HCT116 (cell line): ENCODE data around the gene EYA2. TPM values are rescaled to one million over a fixed set of nuclear protein-coding genes. Genes with fewer than 3 reads are reported as not detected.

ENCODE experiments used
- ATAC-seq: fragments of 200-7000 bp; cut with Tn5 transposase; 2 replicates; pipeline ENCODE4 v1.9.1; 2020; ENCODE audit warnings: mild to moderate bottlenecking, moderate library complexity
- BruUV-seq: library from RNA; stranded (reverse); fragments of 400-500 nt; replicated peaks from 2 replicates; lab custom pipeline; 2021; lab: Mats Ljungman, UMichigan
- CTCF ChIA-PET: fragments of 300-600 bp; sonication (Branson Sonifier 250); formaldehyde crosslinking; loops from one replicate; lab custom pipeline; 2021; ENCODE audit warnings: antibody characterized with exemption; lab: Charles Lee
- POLR2A ChIA-PET: fragments of 300-600, 350-600 bp; sonication (Branson Sonifier 250); formaldehyde crosslinking; loops from one replicate; lab custom pipeline; 2021; ENCODE audit warnings: antibody characterized with exemption; lab: Charles Lee
- RAD21 ChIA-PET, 2 experiments: fragments of 300-600 bp; sonication (Branson Sonifier 250); formaldehyde crosslinking; loops; one replicate each; lab custom pipeline; 2023; ENCODE audit warnings: low total read pairs in 2 of 2; ENCODE audit not compliant: uncharacterized antibody in 2 of 2, unreplicated experiment in 2 of 2, low non-redundant PET in 1 of 2; lab: Charles Lee
- DNase-seq: peaks from one replicate; pipeline ENCODE4 v3.0.0-alpha.2; 2010; ENCODE audit warnings: low read depth, low spot score
- H2AFZ ChIP-seq: fragments of 200-600 bp; shearing (Covaris generic), sonication (generic); 2 replicates; pipeline ENCODE4 v1.6.1; 2017; ENCODE audit warnings: low read depth, mixed run types, mixed read lengths, antibody characterized with exemption, low read length; ENCODE audit not compliant: poor library complexity, severe bottlenecking
- H3K27ac ChIP-seq: 2 replicates; pipeline ENCODE4 v1.5.1; 2012; ENCODE audit warnings: low read depth, low read length
- H3K27me3 ChIP-seq: fragments of 200-600 bp; sonication (generic); 2 replicates; pipeline ENCODE4 v1.6.1; 2016; ENCODE audit warnings: mixed run types, low read length, mixed read lengths; ENCODE audit not compliant: insufficient read depth
- H3K36me3 ChIP-seq, 2 experiments: fragments of 200-500 bp in 1 of 2; fragments of 200-600 bp in 1 of 2; sonication (Bioruptor generic) in 1 of 2; sonication (generic) in 1 of 2; 2 replicates each; pipeline versions ENCODE4 v1.5.1 to v1.6.1; 2014 to 2016; ENCODE audit warnings: low read length in 2 of 2, inconsistent platforms in 1 of 2, mixed read lengths in 1 of 2, mixed run types in 1 of 2; ENCODE audit not compliant: insufficient read depth in 2 of 2, control insufficient read depth in 1 of 2
- H3K4me1 ChIP-seq, 2 experiments: fragments of 200-600 bp in 1 of 2; sonication (generic) in 1 of 2; 2 replicates each; pipeline versions ENCODE4 v1.5.1 to v1.6.1; 2012 to 2017; ENCODE audit warnings: low read length in 2 of 2, inconsistent platforms in 1 of 2, mild to moderate bottlenecking in 1 of 2, mixed read lengths in 1 of 2, mixed run types in 1 of 2, moderate library complexity in 1 of 2; ENCODE audit not compliant: insufficient read depth in 2 of 2, control insufficient read depth in 1 of 2
- H3K4me2 ChIP-seq: fragments of 200-600 bp; sonication (generic); 2 replicates; pipeline ENCODE4 v1.6.1; 2017; ENCODE audit warnings: mixed run types, low read length, mixed read lengths
- H3K4me3 ChIP-seq, 2 experiments: fragments of 200-600 bp in 1 of 2; sonication (generic) in 1 of 2; replicated peaks in 1 of 2; 2 replicates each; pipeline ENCODE4 v1.5.1; 2011 to 2016; ENCODE audit warnings: low read length in 2 of 2, control low read depth in 1 of 2, low read depth in 1 of 2, mild to moderate bottlenecking in 1 of 2, mixed read lengths in 1 of 2, mixed run types in 1 of 2
- H3K79me2 ChIP-seq: fragments of 200-600 bp; sonication (generic); 2 replicates; pipeline ENCODE4 v1.6.1; 2017; ENCODE audit warnings: mild to moderate bottlenecking, mixed run types, low read length, moderate library complexity, mixed read lengths; ENCODE audit not compliant: insufficient read depth
- H3K9ac ChIP-seq: fragments of 200-600 bp; sonication (generic); 2 replicates; pipeline ENCODE4 v1.6.1; 2016; ENCODE audit warnings: low read length, mixed read lengths
- H3K9me2 ChIP-seq: fragments of 200-600 bp; sonication (generic), shearing (Covaris generic); 2 replicates; pipeline ENCODE4 v1.6.1; 2017; ENCODE audit warnings: mixed run types, mild to moderate bottlenecking, moderate library complexity; ENCODE audit not compliant: insufficient read depth
- H3K9me3 ChIP-seq, 2 experiments: fragments of 200-500 bp in 1 of 2; fragments of 200-600 bp in 1 of 2; sonication (Bioruptor generic) in 1 of 2; sonication (generic) in 1 of 2; 2 replicates each; pipeline ENCODE4 v1.6.1; 2014 to 2017; ENCODE audit warnings: low read length in 2 of 2, mixed read lengths in 2 of 2, inconsistent platforms in 1 of 2, low read depth in 1 of 2, mild to moderate bottlenecking in 1 of 2, mixed run types in 1 of 2, moderate library complexity in 1 of 2; ENCODE audit not compliant: control insufficient read depth in 1 of 2, insufficient read depth in 1 of 2
- H4K20me1 ChIP-seq: fragments of 200-600 bp; sonication (generic), shearing (Covaris generic); 2 replicates; pipeline ENCODE4 v1.6.1; 2017; ENCODE audit warnings: mixed run types, mild to moderate bottlenecking, moderate library complexity; ENCODE audit not compliant: insufficient read depth
- CBX3 ChIP-seq: IDR thresholded peaks from 2 replicates; pipeline ENCODE4 v1.6.1; 2012; ENCODE audit warnings: low read depth
- CEBPB ChIP-seq: IDR thresholded peaks from 2 replicates; pipeline ENCODE4 v1.6.1; 2012; ENCODE audit warnings: low read depth
- CTCF ChIP-seq, 3 experiments: fragments of 200-600 bp in 1 of 3; sonication (generic) in 1 of 3; IDR thresholded peaks in 2 of 3; conservative IDR thresholded peaks in 1 of 3; 2 replicates each; pipeline ENCODE4 v1.5.1; 2012 to 2017; ENCODE audit warnings: low read depth in 2 of 3, low read length in 2 of 3, antibody characterized with exemption in 1 of 3, borderline replicate concordance in 1 of 3, control low read depth in 1 of 3, mild to moderate bottlenecking in 1 of 3, mixed read lengths in 1 of 3, mixed run types in 1 of 3, moderate library complexity in 1 of 3; ENCODE audit not compliant: insufficient read depth in 1 of 3
- EGR1 ChIP-seq: IDR thresholded peaks from 2 replicates; pipeline ENCODE4 v1.6.1; 2012; ENCODE audit warnings: low read depth
- ELF1 ChIP-seq: IDR thresholded peaks from 2 replicates; pipeline ENCODE4 v1.6.1; 2012; ENCODE audit warnings: low read depth, borderline replicate concordance
- EZH2 ChIP-seq: fragments of 200-600 bp; sonication (generic); IDR thresholded peaks from 2 replicates; pipeline ENCODE4 v1.6.1; 2017; ENCODE audit warnings: antibody characterized with exemption, mixed run types
- EZH2phosphoT487 ChIP-seq: fragments of 200-600 bp; IDR thresholded peaks from 2 replicates; pipeline ENCODE4 v1.6.1; 2018; ENCODE audit warnings: antibody characterized with exemption, borderline replicate concordance
- FOSL1 ChIP-seq: IDR thresholded peaks from 2 replicates; pipeline ENCODE4 v1.6.1; 2012; ENCODE audit warnings: low read depth
- JUND ChIP-seq: IDR thresholded peaks from 2 replicates; pipeline ENCODE4 v1.6.1; 2012
- MAX ChIP-seq: IDR thresholded peaks from 2 replicates; pipeline ENCODE4 v1.6.1; 2012
- POLR2A ChIP-seq: IDR thresholded peaks from 2 replicates; pipeline ENCODE4 v1.7.0; 2011; ENCODE audit warnings: borderline replicate concordance; ENCODE audit not compliant: insufficient read depth, insufficient read length; ENCODE audit errors: extremely low read depth
- POLR2AphosphoS5 ChIP-seq: IDR thresholded peaks from 2 replicates; pipeline ENCODE4 v1.6.1; 2011; ENCODE audit warnings: mild to moderate bottlenecking, low read depth, low read length, moderate library complexity
- REST ChIP-seq: IDR thresholded peaks from 2 replicates; pipeline ENCODE4 v1.6.1; 2012; ENCODE audit warnings: low read depth
- SIN3A ChIP-seq: IDR thresholded peaks from 2 replicates; pipeline ENCODE4 v1.6.1; 2012; ENCODE audit warnings: low read depth
- SP1 ChIP-seq: IDR thresholded peaks from 2 replicates; pipeline ENCODE4 v1.6.1; 2012; ENCODE audit warnings: low read depth
- TCF7L2 ChIP-seq: IDR thresholded peaks from 2 replicates; pipeline ENCODE4 v1.7.0; 2011; ENCODE audit warnings: borderline replicate concordance, inconsistent platforms; ENCODE audit not compliant: insufficient read depth, insufficient read length; ENCODE audit errors: extremely low read depth
- ZBTB33 ChIP-seq: IDR thresholded peaks from 2 replicates; pipeline ENCODE4 v1.6.1; 2011; ENCODE audit warnings: mild to moderate bottlenecking, low read length, moderate library complexity; ENCODE audit not compliant: insufficient replicate concordance; ENCODE audit errors: extremely low read depth
- ZFX ChIP-seq: fragments of 450-650 bp; IDR thresholded peaks from 2 replicates; pipeline ENCODE4 v1.6.1; 2017
- ZNF274 ChIP-seq: fragments of 200-500 bp; sonication (Bioruptor generic); IDR thresholded peaks from 2 replicates; pipeline ENCODE4 v1.6.1; 2014; ENCODE audit warnings: mild to moderate bottlenecking, low read depth, low read length, inconsistent platforms
- intact Hi-C: fragments of 100-400 bp; cut with micrococcal nuclease; formaldehyde crosslinking; loops from 2 replicates; pipeline ENCODE4 v1.10.0; 2022
- total RNA-seq: library from RNA; stranded (reverse); gene quantifications from one replicate; pipeline ENCODE4 v1.2.1, GENCODE V29; 2021; ENCODE audit not compliant: unreplicated experiment

EYA2 gene
- total RNA-seq, 1 experiment from 2014 or later, result not detected

DNA sequence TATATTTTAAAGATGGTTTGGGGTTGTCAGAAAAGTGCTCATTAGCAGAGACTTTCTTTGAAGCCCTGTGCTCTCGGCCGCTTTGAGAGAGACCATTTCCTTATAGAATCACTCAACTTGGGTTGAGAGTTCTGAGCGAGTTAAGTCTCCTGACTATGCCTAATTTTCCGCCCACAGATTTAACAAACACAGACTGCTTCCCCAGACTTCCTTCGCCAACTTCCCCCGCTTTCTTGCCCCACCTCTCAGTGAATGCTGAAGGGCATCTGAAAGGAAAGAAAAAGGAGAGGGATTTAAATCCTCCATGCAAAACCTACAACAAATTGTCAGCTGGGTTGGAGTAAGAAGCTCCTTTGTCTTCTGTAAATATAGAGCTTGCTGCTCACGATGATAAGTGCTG, 224.0 kb downstream of the EYA2 start:
- ChIA-PET POLR2A (no interaction called here), CTCF (no interaction called here)
- Histone ChIP-seq H3K4me1 (peaks cover 0 to 2% of the 10 kb centered on the region in 2 experiments; a peak in 1 of 4 replicates), H2AFZ (no peak overlapping the region), H3K9me2 (no peaks in the 10 kb centered on the region), H3K9ac (no peak overlapping the region), H3K79me2 (no peaks in the 10 kb centered on the region), H3K36me3 (no peaks in the 10 kb centered on the region)
- intact Hi-C loops, result no loop called here
- DNase-seq, result no peak
- TF ChIP-seq CBX3 (no peak), REST (no peak), EZH2phosphoT487 (no peak), SIN3A (no peak), TCF7L2 (no peak), CTCF (IDR thresholded peaks at IDR 0.05 in 2 of 3, conservative IDR thresholded peaks at IDR 0.05 in 1 of 3; ENCODE audit: borderline replicate concordance in 1 of 3, insufficient read depth in 1 of 3, low read depth in 2 of 3, low read length in 2 of 3) (no peak), EZH2 (no peak), MAX (no peak), ELF1 (no peak), ZFX (no peak), FOSL1 (no peak), ZNF274 (no peak), SP1 (no peak), CEBPB (no peak), ZBTB33 (no peak), POLR2AphosphoS5 (no peak), JUND (no peak), EGR1 (no peak), POLR2A (no peak)
- TF ChIP-seq, all 23 proteins: peak for 0
- RAD21 ChIA-PET, result no interaction called here
- no peak overlapping the region for H3K27ac ChIP-seq
- H3K9me3 ChIP-seq, result no peaks in the 10 kb centered on the region
- no peaks in the 10 kb centered on the region for H4K20me1 ChIP-seq
- ATAC-seq, result no peak
- H3K27me3 ChIP-seq, result no peaks in the 10 kb centered on the region
- H3K4me3 ChIP-seq, result no peak overlapping the region
- no peak overlapping the region for H3K4me2 ChIP-seq
- BruUV-seq, result no TSS peak
